Measurements from ENCODE around the gene SIK3.

Gene SIK3

DNA sequence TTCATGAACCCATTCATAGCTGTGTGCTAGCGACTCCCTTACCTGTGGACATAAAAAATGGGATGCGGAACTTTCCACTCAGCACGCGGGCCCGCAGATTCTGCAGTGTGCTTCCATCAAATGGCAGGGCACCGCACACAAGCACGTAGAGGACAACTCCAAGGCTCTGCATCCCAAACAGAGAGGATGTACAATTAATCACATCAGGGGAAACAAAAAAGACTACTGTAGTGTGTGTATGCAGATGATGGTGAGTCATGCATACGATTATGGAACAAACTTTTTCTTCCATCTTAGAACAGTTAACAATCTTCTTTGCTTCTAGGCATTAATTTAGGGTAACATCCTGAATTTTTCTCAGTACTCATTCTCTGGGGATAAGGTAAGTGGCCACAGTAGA is 202.0 kb downstream of the SIK3 start:
- no peaks in the 10 kb centered on the region for H3K9me3 Mint-ChIP-seq (ENCODE audit: low read depth)
- no peaks in the 10 kb centered on the region for H3K27me3 Mint-ChIP-seq
- peak overlapping the region; percentile 2 for H3K27ac Mint-ChIP-seq
- no peak overlapping the region for H3K4me3 Mint-ChIP-seq
- peaks cover 22% of the 10 kb centered on the region for H3K36me3 Mint-ChIP-seq
- peaks cover 2% of the 10 kb centered on the region for H3K4me1 Mint-ChIP-seq (ENCODE audit: low read depth)

- H3K36me3 Mint-ChIP-seq = peaks cover 17% of the 10 kb centered on the region
- H3K27me3 Mint-ChIP-seq = no peaks in the 10 kb centered on the region
- no peaks in the 10 kb centered on the region for H3K9me3 Mint-ChIP-seq (ENCODE audit: low read depth)
- H3K27ac Mint-ChIP-seq = no peak overlapping the region
- peaks cover 8% of the 10 kb centered on the region for H3K4me1 Mint-ChIP-seq (ENCODE audit: low read depth)
- no peak overlapping the region for H3K4me3 Mint-ChIP-seq
Measured at GRCh38 chr11:116895048-116895757, 203.0 kb downstream of the SIK3 start.

DNA sequence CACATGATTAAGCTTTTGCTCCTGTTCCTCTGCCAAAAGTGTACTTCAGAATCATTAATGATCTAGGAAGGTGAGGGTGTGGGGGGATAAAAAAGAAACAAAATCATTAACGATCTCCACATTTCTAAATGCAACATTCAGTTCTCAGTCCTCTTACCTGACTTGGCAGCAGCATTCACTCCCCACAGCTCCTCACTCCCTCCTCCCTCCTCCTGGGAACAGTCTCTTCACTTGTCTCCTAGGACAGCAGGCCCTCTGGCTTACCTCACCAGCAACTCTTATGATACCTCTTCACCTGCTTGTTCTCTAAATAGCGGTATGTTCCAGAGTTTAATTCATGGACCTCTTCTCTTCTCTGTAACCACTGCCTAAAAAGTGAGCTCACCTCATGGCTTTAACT is 204.3 kb downstream of the SIK3 start:
- Mint-ChIP-seq H3K36me3 (peaks cover 9% of the 10 kb centered on the region), H3K4me1 (ENCODE audit: low read depth) (peaks cover 12% of the 10 kb centered on the region), H3K27me3 (no peaks in the 10 kb centered on the region), H3K9me3 (ENCODE audit: low read depth) (no peaks in the 10 kb centered on the region), H3K27ac (no peak overlapping the region), H3K4me3 (no peak overlapping the region)

DNA sequence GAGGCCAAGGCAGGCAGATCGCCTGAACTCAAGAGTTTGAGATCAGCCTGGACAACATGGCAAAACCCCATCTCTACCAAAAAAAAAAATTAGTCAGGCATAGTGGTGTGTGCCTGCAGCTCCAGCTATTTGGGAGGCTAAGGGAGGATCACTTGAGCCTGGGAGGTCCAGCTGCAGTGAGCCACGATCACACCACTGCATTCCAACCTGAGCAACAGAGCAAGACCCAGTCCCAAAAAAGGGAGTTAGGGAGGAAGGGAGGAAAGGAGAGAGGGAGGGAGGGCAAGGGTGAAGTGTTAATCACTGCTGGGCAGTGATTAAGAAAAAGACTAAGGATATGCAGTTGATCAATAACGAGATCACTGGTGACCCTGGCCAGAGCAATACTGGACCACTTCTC is 204.8 kb downstream of the SIK3 start:
- Mint-ChIP-seq H3K4me1 (ENCODE audit: low read depth) (peaks cover 12% of the 10 kb centered on the region), H3K36me3 (peaks cover 9% of the 10 kb centered on the region), H3K27me3 (no peaks in the 10 kb centered on the region), H3K4me3 (no peak overlapping the region), H3K9me3 (ENCODE audit: low read depth) (no peaks in the 10 kb centered on the region), H3K27ac (no peak overlapping the region)

GRCh38 chr11:116892374-116892773 is 205.9 kb downstream of the SIK3 start:
- Mint-ChIP-seq H3K4me3 (no peak overlapping the region), H3K27me3 (no peaks in the 10 kb centered on the region), H3K27ac (no peak overlapping the region), H3K9me3 (ENCODE audit: low read depth) (no peaks in the 10 kb centered on the region), H3K4me1 (ENCODE audit: low read depth) (peaks cover 12% of the 10 kb centered on the region), H3K36me3 (peaks cover 15% of the 10 kb centered on the region)

- H3K27me3 Mint-ChIP-seq = no peaks in the 10 kb centered on the region
- H3K27ac Mint-ChIP-seq = no peak overlapping the region
- no peak overlapping the region for H3K4me3 Mint-ChIP-seq
- H3K9me3 Mint-ChIP-seq (ENCODE audit: low read depth) = no peaks in the 10 kb centered on the region
- H3K36me3 Mint-ChIP-seq = peaks cover 15% of the 10 kb centered on the region
- H3K4me1 Mint-ChIP-seq (ENCODE audit: low read depth) = peaks cover 12% of the 10 kb centered on the region
Measured at GRCh38 chr11:116891746-116892145, 206.5 kb downstream of the SIK3 start.

- H3K9me3 Mint-ChIP-seq (ENCODE audit: low read depth) = no peaks in the 10 kb centered on the region
- H3K36me3 Mint-ChIP-seq = peaks cover 10% of the 10 kb centered on the region
- H3K4me3 Mint-ChIP-seq = no peak overlapping the region
- peaks cover 12% of the 10 kb centered on the region for H3K4me1 Mint-ChIP-seq (ENCODE audit: low read depth)
- no peak overlapping the region for H3K27ac Mint-ChIP-seq
- H3K27me3 Mint-ChIP-seq = no peaks in the 10 kb centered on the region
Measured at GRCh38 chr11:116890607-116891006, 207.6 kb downstream of the SIK3 start.

- Mint-ChIP-seq H3K4me3 (no peak overlapping the region), H3K4me1 (ENCODE audit: low read depth) (peaks cover 12% of the 10 kb centered on the region), H3K9me3 (ENCODE audit: low read depth) (no peaks in the 10 kb centered on the region), H3K27me3 (no peaks in the 10 kb centered on the region), H3K36me3 (peaks cover 10% of the 10 kb centered on the region), H3K27ac (peak overlapping the region; percentile 1)
Measured at GRCh38 chr11:116890193-116890592, 208.0 kb downstream of the SIK3 start.

GRCh38 chr11:116888884-116889549 is 209.2 kb downstream of the SIK3 start:
- H3K27me3 Mint-ChIP-seq = no peaks in the 10 kb centered on the region
- H3K36me3 Mint-ChIP-seq = peaks cover 10% of the 10 kb centered on the region
- no peak overlapping the region for H3K27ac Mint-ChIP-seq
- peaks cover 12% of the 10 kb centered on the region for H3K4me1 Mint-ChIP-seq (ENCODE audit: low read depth)
- no peak overlapping the region for H3K4me3 Mint-ChIP-seq
- no peaks in the 10 kb centered on the region for H3K9me3 Mint-ChIP-seq (ENCODE audit: low read depth)

DNA sequence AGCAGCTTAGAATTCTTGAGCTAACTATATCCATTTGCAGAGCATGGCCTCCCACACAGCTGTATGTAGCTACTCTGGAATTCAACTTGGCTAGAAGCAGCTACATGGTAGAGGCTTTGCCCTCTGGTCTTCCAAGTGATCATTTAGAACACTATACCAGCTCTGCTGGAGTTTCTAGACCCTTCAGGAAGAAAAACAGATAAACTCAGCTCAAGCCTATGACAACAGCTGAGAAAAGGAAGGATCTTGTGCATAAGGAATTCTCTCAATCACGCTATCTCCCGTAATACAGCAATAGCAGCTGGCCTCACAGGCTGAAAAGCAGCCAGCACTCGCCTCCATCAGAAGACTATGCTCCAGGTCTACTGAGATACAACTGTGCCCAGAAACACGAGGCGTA is 210.2 kb downstream of the SIK3 start:
- H3K4me1 Mint-ChIP-seq (ENCODE audit: low read depth) = peaks cover 12% of the 10 kb centered on the region
- H3K36me3 Mint-ChIP-seq = peaks cover 10% of the 10 kb centered on the region
- peak overlapping the region; percentile 22 for H3K27ac Mint-ChIP-seq
- no peak overlapping the region for H3K4me3 Mint-ChIP-seq
- no peaks in the 10 kb centered on the region for H3K27me3 Mint-ChIP-seq
- H3K9me3 Mint-ChIP-seq (ENCODE audit: low read depth) = no peaks in the 10 kb centered on the region

DNA sequence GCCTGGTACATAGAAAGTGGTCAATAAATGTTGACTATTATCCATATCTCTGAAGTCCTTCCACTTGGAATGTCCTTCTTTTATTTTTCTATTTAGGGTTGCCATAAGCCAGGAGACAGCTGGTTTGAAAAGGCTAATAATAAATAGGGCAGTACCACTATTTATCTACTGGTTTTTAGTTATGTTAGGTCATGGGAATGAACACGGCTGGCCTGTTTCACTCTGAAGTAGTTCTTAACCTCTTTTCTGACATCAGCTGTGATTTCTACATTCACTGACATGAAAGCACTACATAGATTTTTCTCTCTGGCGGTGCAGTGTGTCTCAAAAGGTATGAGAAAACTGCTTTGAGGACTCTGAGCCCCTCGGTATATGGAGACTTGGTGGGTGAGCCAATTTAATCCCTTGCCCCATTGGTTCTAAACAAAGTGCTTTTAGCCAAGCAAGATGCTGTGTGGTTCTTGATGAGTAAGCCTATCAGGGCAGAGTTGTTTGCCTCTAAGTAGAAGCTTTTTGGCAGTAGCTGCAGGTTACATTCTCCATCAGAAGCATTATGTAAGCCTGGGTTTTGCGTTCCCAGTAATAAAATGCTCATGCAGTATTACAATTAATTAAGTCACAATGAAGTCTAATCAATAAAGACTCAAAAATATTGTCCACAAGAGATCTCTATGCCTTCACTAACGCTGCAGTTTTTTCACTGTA is 212.1 kb downstream of the SIK3 start:
- Mint-ChIP-seq H3K27me3 (no peaks in the 10 kb centered on the region), H3K4me3 (no peak overlapping the region), H3K36me3 (peaks cover 8% of the 10 kb centered on the region), H3K27ac (peak overlapping the region; percentile 23), H3K4me1 (ENCODE audit: low read depth) (peaks cover 17% of the 10 kb centered on the region), H3K9me3 (ENCODE audit: low read depth) (no peaks in the 10 kb centered on the region)

GRCh38 chr11:116882386-116882785 is 215.8 kb downstream of the SIK3 start:
- H3K27ac Mint-ChIP-seq = peak overlapping the region; percentile 43
- H3K36me3 Mint-ChIP-seq = peaks cover 3% of the 10 kb centered on the region
- no peaks in the 10 kb centered on the region for H3K9me3 Mint-ChIP-seq (ENCODE audit: low read depth)
- H3K4me1 Mint-ChIP-seq (ENCODE audit: low read depth) = peaks cover 7% of the 10 kb centered on the region
- H3K4me3 Mint-ChIP-seq = no peak overlapping the region
- H3K27me3 Mint-ChIP-seq = no peaks in the 10 kb centered on the region

DNA sequence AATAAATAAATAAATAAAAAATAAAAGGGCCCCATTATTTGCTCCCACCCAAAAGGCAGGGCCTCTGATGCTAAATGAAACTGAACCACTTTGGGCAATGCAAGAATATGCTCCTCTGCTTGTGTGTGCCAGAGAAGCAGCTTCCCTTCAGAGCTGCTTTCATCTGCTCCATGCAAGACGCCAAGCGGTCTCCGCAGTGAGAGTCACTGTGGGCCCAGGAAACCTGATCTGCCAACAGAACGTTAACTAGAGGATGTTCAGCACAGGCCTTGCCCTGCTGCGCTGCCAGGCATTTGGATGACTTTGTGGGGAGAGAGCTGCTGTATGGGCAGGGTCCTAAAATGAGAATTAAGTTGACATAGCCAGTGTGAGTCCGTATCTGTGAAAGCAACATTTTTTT is 217.1 kb downstream of the SIK3 start:
- H3K4me3 Mint-ChIP-seq = no peak overlapping the region
- H3K27ac Mint-ChIP-seq = no peak overlapping the region
- H3K4me1 Mint-ChIP-seq (ENCODE audit: low read depth) = peaks cover 7% of the 10 kb centered on the region
- H3K36me3 Mint-ChIP-seq = peaks cover 3% of the 10 kb centered on the region
- no peaks in the 10 kb centered on the region for H3K27me3 Mint-ChIP-seq
- no peaks in the 10 kb centered on the region for H3K9me3 Mint-ChIP-seq (ENCODE audit: low read depth)

DNA sequence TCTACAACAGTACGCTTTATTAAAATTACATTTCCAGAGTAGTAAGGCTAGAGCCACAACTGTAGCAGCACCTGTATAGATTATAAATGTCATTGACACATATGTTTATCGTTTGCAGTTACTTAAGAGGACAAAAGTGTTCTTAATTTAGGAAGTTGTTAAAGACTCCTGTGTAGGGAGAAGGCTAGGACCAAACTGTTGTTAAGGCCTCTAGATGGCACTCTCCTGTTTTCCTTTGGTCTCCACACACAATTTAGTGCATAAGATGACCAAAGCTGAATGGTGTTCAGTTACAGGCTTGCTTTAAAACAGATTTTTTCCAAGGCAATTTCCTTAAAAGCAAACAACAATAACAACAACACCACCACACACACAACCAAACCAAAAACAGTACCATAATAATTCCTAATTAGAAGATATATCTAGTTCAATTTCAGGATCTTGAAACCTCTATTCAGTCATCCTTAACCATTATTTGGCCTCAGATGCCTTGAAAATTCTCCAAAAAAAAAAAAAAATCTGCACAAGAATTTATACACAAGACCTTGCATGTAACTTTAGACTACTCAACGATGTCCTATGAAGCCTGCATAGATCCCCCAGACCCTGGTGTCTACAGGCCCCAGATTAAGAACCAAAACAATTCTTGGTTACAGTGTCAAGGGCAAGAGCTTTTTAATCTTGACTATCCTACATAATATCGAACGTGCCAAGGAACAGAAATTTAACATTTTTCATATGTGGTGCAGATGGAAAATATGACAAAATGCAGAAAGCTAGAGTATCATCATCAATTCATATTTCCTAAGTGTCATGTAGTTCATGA is 218.2 kb downstream of the SIK3 start:
- H3K4me3 Mint-ChIP-seq = no peak overlapping the region
- no peak overlapping the region for H3K27ac Mint-ChIP-seq
- no peaks in the 10 kb centered on the region for H3K9me3 Mint-ChIP-seq (ENCODE audit: low read depth)
- H3K27me3 Mint-ChIP-seq = no peaks in the 10 kb centered on the region
- peaks cover 7% of the 10 kb centered on the region for H3K4me1 Mint-ChIP-seq (ENCODE audit: low read depth)
- H3K36me3 Mint-ChIP-seq = peaks cover 6% of the 10 kb centered on the region

DNA sequence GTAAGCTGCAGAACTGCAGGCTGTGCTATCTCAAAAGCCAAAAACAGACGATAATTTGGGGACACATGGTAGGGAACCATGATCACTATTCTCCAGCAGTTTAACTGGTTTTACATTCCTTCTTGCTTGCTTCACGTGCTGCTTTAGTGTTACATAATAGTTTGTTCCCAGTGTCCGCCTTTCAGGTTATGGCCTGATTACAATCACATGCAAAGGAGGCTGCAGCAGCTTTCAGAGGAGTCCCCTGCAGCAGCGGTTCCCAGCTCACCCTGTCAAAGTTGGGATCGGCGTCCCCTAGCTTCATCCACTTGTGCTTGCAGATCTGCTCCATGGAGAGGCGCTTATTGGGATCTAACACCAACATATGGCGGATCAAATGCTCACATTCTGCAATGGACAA is 221.6 kb downstream of the SIK3 start:
- peaks cover 15% of the 10 kb centered on the region for H3K36me3 Mint-ChIP-seq

More for the DNA sequence above, 221.6 kb downstream of the SIK3 start:
- Mint-ChIP-seq H3K27ac (no peak overlapping the region), H3K9me3 (ENCODE audit: low read depth) (no peaks in the 10 kb centered on the region), H3K27me3 (no peaks in the 10 kb centered on the region), H3K4me3 (no peak overlapping the region), H3K4me1 (ENCODE audit: low read depth) (no peaks in the 10 kb centered on the region)
